ENCODE measurements around the gene DUSP6.

DUSP6 gene

DNA sequence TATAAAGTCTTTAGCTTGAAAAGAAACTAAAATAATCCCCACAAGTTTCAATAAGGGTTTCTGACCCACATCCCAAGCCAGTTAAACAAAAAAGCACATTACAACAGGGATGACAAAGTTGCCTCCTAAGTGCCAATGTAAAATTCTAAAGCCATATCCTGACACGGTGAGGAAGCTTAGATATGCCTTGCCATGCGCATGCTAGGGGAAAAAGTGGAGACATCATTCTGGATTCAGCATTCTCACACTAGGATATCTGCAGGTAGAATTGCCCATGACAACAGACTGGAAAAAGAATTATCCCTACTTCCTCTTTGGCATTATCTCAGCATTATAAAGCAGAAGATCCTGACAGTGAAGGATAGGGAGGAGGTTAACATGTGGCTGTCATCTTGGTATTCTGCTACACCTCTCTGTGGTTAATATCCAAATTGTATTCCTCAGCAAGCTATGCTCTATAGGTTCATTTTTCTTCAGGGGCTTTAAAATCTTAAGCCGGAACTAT lies 4.9 kb downstream of the DUSP6 start:
- TF ChIP-seq CTCF (IDR thresholded peaks at IDR 0.05; ENCODE audit: low read length, missing control alignments), result no peak
- peak overlapping the region; percentile 98 for H3K4me3 ChIP-seq (replicated peaks; ENCODE audit: low read depth, low read length)
- DNase-seq (ENCODE audit: low read depth), result no peak

DNA sequence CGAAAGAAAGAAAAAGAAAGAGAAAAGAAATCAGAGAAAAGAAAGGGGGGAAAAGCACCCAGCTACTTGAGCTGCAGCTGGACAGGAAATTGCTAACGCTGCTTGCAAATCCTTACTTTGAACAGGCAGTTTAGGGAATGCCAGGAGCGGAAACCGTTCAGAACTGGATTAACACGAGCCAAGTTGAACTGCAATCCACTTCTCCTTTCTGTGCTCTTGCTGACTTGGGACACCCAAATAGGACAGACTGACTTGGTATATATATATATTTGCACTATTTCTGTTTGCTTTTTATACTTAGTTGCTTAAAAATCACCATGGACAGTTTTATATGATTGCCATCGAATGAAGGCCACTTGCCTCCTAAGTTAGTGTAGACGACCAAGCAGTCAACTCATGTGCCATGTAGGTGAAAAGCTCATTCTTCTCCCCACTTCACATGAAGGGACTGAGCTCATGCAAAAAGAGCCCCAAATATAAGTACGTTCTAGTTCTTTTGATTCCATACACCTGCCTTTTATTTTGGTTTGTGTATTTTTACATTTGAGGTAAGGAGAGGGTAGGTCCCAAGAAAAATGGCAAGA lies 5.5 kb downstream of the DUSP6 start:
- H3K4me3 ChIP-seq (replicated peaks; ENCODE audit: low read depth, low read length), result peak overlapping the region; percentile 35
- TF ChIP-seq CTCF (IDR thresholded peaks at IDR 0.05; ENCODE audit: low read length, missing control alignments), result no peak
- peak; percentile 94 for DNase-seq (ENCODE audit: low read depth)

GRCh38 chr12:89345830-89346740 lies 6.2 kb downstream of the DUSP6 start:
- H3K4me3 ChIP-seq (replicated peaks; ENCODE audit: low read depth, low read length), result peak overlapping the region; percentile 35
- TF ChIP-seq CTCF (IDR thresholded peaks at IDR 0.05; ENCODE audit: low read length, missing control alignments), result no peak
- peak; percentile 90 for DNase-seq (ENCODE audit: low read depth)

DNA sequence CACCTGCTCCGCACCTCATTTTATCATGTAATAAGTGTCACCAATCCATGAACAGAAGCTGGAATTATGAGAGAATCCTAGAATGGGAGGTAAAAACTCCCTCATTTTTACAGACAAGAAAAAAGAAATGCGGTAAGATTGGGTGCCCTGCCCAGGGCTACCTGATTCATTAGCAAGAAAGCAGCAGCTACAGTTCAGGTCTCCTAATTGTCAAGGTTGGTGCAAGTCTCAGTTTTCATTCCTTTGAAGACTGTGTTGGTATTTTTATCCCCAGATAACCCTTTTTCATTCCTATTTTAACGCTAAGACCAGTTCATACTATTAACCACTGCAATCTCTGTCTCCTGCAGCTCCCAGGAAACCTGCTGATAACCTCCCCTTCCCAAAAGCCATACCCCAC lies 6.9 kb downstream of the DUSP6 start:
- no peak for TF ChIP-seq CTCF (IDR thresholded peaks at IDR 0.05; ENCODE audit: low read length, missing control alignments)
- DNase-seq (ENCODE audit: low read depth), result no peak
- no peak overlapping the region for H3K4me3 ChIP-seq (replicated peaks; ENCODE audit: low read depth, low read length)

GRCh38 chr12:89344862-89345202 lies 7.5 kb downstream of the DUSP6 start:
- no peak for DNase-seq (ENCODE audit: low read depth)
- no peak for TF ChIP-seq CTCF (IDR thresholded peaks at IDR 0.05; ENCODE audit: low read length, missing control alignments)
- no peak overlapping the region for H3K4me3 ChIP-seq (replicated peaks; ENCODE audit: low read depth, low read length)

GRCh38 chr12:89344043-89344861 lies 8.0 kb downstream of the DUSP6 start:
- TF ChIP-seq CTCF (IDR thresholded peaks at IDR 0.05; ENCODE audit: low read length, missing control alignments), result no peak
- no peak for DNase-seq (ENCODE audit: low read depth)
- no peak overlapping the region for H3K4me3 ChIP-seq (replicated peaks; ENCODE audit: low read depth, low read length)
